GM18520 (cell line): ENCODE data around the gene ELN.
"Not testable (repeated sequence)": the region's sequence is repeated elsewhere in the genome, so short reads cannot be mapped to it uniquely, and the experiment has no call there.

Source experiments
- ATAC-seq: cut with Tn5 transposase; IDR thresholded peaks from one replicate; pipeline ENCODE4 v1.9.1; 2021; ENCODE audit not compliant: unreplicated experiment

Gene ELN

GRCh38 chr7:74027683-74028320 is at the start of gene ELN:
ELN (plus strand) TSS chr7:74028173; CDS start chr7:74028188, 15 bp downstream.
- ATAC-seq = no peak

DNA sequence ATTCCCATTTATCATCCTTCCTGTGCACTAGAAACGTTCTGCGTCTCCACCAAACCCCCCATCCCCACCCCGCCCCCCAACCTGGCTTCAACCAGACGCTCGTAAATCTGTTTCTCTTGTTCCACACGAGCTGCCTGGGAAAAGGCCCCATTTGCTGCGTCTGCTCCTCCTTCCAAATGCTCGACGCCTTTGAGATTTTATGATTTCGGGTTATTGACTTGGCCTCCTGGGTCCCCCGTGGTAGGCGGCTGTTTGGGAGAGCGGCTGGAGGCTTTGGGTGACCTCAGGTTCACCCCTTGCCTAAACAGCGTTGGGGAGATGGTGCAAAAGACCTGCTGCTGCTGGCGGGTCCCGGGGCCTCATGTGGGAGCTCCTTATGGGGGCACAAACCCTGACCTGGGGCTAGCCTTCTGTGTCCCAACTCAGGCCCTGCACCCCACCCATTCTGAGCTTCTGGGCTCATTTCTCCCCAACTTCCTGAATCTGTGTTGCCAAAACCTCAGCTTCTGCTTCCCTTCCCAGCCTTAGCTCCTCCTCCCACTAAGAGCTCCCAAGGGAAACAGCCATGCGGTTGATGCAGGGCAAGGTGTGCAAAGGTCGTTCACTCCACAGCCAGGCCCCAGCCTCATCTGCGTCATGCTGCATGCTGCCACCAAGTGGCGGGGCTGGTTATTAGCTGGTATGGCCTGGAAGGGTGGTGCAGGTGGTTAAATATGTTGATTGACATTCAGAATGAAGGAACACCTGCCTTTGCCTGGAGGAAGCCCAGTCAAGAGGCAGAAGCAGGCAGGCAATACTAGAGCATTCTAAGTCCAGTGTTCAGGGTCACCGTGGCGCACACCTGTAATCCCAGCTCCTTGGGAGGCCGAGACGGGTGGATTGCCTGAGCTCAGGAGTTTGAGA is 49.1 kb upstream of the ELN start:
- ATAC-seq = no peak

- not testable (repeated sequence) for ATAC-seq
Measured at GRCh38 chr7:73979656-73980055, 48.3 kb upstream of the ELN start.

- no peak for ATAC-seq
Measured at GRCh38 chr7:73980206-73980605, 47.8 kb upstream of the ELN start.

GRCh38 chr7:73981933-73982332 is 46.0 kb upstream of the ELN start:
- no peak for ATAC-seq

- no peak for ATAC-seq
Measured at GRCh38 chr7:73983437-73984164, 44.4 kb upstream of the ELN start.

DNA sequence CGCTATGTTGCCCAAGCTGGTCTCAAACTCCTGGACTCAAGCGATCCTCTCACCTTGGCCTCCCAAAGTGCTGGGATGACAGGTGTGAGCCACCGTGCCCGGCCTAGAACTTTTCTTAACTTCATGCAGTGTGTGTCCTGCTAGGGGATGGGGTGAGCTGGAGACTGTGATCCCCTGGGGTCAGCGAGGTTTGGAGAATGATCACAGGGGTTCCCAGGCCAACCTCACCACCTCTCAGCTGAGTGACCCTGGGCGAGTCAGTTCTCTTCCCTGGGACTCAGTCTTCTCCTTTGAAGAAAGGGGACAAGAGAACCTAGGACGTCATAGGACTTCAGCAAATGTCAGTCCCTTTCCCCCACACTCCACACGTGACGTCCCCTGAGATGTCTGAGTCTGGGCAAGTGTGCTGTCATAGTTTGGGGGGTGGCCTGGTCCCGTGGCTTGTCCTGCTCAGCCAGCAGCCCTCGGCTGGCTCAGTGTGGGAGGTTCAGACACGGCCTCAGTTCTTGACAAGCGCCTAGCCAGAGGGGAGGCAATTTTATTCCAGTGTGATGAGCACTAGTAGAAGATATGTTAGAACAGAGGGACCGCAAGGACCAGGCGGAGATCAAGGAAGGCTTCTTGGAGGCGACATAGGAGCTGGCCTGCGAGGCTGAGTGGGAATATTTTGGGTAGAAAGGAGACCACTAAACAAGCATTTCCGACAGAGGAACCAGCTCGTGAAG is 43.3 kb upstream of the ELN start:
- ATAC-seq = no peak

- no peak for ATAC-seq
Measured at GRCh38 chr7:73985737-73986141, 42.2 kb upstream of the ELN start.

DNA sequence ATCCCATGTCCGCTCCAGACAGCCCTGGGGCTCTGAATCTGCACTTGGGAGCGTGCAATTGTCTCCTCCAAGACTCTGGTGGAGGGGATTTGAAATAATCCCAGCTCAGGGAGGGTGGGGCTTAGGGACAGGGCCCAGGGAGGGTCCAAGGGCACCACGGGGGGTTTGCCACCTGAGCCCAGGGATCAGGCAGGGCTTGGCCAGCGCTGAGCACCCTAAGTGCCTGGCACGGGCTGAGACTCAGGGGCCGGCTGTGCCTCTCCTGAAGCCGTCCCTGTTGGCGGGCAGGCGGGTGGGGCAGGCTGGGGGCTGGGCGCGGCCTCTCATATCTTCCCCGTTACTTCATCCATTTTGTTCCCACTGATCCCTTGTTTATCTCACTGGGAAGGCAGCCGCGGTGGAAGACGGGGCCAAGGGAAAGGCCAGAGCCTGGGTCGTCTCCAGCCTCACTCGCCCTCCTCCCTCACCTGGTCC is 41.8 kb upstream of the ELN start:
- no peak for ATAC-seq

GRCh38 chr7:73987298-73987697 is 40.7 kb upstream of the ELN start:
- ATAC-seq = no peak

GRCh38 chr7:73988197-73988596 is 39.8 kb upstream of the ELN start:
- no peak for ATAC-seq

DNA sequence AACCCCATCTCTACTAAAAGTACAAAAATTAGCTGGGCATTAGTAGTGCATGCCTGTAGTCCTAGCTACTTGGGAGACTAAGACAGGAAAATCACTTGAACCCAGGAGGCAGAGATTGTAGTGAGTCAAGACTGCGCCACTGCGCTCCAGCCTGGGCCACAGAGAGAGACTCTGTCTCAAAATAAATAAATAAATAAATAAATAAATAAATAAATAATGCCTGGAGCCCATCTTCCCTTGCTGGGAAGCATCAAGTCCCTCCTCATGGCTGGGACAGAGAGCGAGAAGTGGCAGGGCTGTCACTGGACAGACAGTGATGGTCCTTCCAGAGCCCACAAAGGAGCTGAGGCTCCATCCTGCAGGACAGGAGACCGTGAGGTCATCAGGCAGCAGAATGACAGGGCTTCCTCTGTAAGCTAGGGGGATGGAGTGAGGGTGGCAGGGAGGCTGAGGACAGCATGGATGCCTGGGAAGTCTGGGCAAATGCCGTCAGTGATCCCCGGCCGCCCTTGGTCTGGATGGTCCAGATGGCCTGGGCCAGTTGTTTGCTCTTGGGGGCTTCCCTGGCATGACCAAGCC is 36.4 kb upstream of the ELN start:
- no peak for ATAC-seq

DNA sequence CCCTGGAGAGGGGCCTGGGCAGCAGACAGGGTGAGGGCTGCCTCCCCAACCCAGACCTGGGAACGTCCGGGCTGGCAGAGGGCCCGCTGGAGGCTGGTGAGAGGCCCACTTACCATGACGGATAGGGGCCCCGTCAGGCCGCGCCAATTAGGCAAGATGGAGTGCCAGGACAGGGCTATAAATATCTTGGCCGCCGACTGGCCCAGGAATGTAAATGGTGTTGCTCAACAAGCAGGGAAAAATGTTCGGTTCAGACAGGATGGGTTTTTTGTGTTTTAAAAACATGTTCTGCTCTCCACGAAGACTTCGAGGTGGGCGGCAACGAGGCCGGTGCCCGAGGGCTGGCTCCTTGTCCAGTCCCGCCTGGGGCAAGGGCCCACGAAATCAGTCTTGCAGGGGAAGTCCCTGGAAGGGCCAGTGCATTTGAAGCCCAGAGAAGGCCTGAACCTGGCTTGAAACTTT is 35.8 kb upstream of the ELN start:
- no peak for ATAC-seq

GRCh38 chr7:73994023-73994422 is 34.0 kb upstream of the ELN start:
- no peak for ATAC-seq

DNA sequence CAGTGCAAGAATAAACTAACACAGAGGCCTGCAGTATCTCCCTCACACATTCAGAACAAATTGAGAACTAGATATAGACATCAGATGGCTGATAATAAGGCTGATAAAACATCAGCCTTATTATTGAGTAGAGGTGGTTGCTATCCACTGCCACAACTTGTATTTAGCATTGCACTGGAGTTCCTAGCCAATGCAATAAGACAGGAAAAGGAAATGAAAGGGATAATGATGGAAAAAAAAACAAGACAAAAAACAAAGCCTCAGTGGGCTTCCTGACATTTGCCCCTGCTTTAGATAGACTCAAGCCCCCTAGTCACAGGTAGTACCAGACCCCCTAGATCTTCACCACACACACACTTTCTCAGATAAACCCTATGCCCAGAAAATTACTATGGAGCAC is 33.2 kb upstream of the ELN start:
- ATAC-seq = no peak

- ATAC-seq = no peak
Measured at GRCh38 chr7:73995330-73995729, 32.6 kb upstream of the ELN start.

- ATAC-seq = no peak
Measured at GRCh38 chr7:73995821-73996511, 32.0 kb upstream of the ELN start.

- ATAC-seq = no peak
Measured at GRCh38 chr7:73997056-73997455, 30.9 kb upstream of the ELN start.

GRCh38 chr7:73999664-74000435 is 28.1 kb upstream of the ELN start:
- no peak for ATAC-seq
